Activated T-cell treated with anti-CD3 and anti-CD28 coated beads for 48 hours (primary cell): Measurements from ENCODE around the gene UQCRHL.
A peak's percentile ranks its signal among the peaks of the same experiment; 100 is the strongest.
"Not testable (repeated sequence)": the region's sequence is repeated elsewhere in the genome, so short reads cannot be mapped to it uniquely, and the experiment has no call there.

Experiments used
- DNase-seq: peaks from one replicate; pipeline ENCODE4 v3.0.0-alpha.2; 2020; ENCODE audit warnings: low read depth

Gene UQCRHL

GRCh38 chr1:15807549-15807948, at the start of gene UQCRHL:
TSS of gene UQCRHL (minus strand) at chr1:15807649. CDS start at chr1:15807649, 0 bp downstream.
- not testable (repeated sequence) for DNase-seq

GRCh38 chr1:15856888-15857287, 49.4 kb upstream of the UQCRHL start:
- DNase-seq: no peak

- no peak for DNase-seq
These were observed 45.4 kb upstream of the UQCRHL start for GRCh38 chr1:15852828-15853302.

- no peak for DNase-seq
These were observed 44.8 kb upstream of the UQCRHL start for GRCh38 chr1:15852036-15852827.

GRCh38 chr1:15851210-15852035, 44.0 kb upstream of the UQCRHL start:
- no peak for DNase-seq

- no peak for DNase-seq
These were observed 43.1 kb upstream of the UQCRHL start for GRCh38 chr1:15850471-15851001.

GRCh38 chr1:15849775-15850324, 42.4 kb upstream of the UQCRHL start:
- peak; percentile 27 for DNase-seq

- DNase-seq: peak; percentile 71
These were observed 41.7 kb upstream of the UQCRHL start for GRCh38 chr1:15848929-15849774.

- DNase-seq: peak; percentile 48
These were observed 40.9 kb upstream of the UQCRHL start for GRCh38 chr1:15848143-15848928.

- DNase-seq: no peak
These were observed 40.4 kb upstream of the UQCRHL start for GRCh38 chr1:15847893-15848142.

- peak; percentile 99 for DNase-seq
These were observed 39.8 kb upstream of the UQCRHL start, which contains the start of gene SPEN for GRCh38 chr1:15847100-15847892. TSS of gene SPEN (plus strand) at chr1:15847707. CDS start at chr1:15848068, 361 bp downstream.

- not testable (repeated sequence) for DNase-seq
These were observed 38.6 kb upstream of the UQCRHL start for GRCh38 chr1:15846056-15846455.

GRCh38 chr1:15843826-15844572, 36.5 kb upstream of the UQCRHL start:
- no peak for DNase-seq

GRCh38 chr1:15838721-15839120, 31.3 kb upstream of the UQCRHL start:
- DNase-seq: no peak

- DNase-seq: no peak
These were observed 30.5 kb upstream of the UQCRHL start for GRCh38 chr1:15837931-15838330.

GRCh38 chr1:15836772-15837669, 29.6 kb upstream of the UQCRHL start:
- peak; percentile 50 for DNase-seq

- not testable (repeated sequence) for DNase-seq
These were observed 29.0 kb upstream of the UQCRHL start for GRCh38 chr1:15836511-15836771.

GRCh38 chr1:15835741-15836510, 28.5 kb upstream of the UQCRHL start:
- peak; percentile 99 for DNase-seq
